ENCODE data around the gene FSTL4.

The FSTL4 gene

DNA sequence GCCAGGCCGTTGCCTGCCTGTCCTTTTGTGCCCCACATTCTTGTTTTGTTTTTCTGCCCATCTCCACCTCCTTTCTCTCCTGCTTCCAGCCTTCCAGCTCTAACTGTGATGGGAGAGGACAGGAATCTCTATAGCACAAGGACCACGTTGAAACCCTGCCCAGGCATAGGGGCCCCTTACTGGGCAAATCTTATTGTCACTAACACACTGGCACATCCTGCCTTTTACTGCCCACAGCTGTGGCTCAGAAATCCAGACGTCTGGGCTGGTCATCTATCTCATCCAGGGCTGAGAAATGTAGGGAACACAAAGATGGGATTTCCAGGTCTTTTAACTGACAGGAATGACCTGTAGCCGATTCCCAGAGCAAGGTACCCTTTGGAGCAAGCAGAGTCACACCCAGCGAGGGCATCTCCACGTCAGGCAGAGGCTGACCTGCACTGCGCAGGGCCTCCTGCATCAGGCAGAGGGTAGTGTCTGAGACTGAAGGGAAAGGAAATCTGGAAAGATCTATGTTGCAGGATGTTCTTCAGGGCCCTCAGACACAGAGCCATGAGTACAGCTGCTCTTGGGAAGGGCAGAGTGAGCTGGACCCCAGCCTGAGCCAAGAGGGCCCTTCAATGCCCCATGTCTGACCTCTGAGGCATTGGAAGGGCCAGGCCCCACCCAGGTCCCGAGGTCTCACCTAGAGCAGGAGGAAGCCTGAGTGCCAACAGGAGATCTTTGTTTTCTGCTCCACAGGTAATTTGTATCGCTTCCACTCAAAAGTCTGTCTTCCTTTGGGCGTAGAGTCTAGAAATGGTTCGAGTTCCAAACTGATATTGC lies 278.8 kb downstream of the FSTL4 start:
- DNase-seq = no peak

GRCh38 chr5:133332439-133333024 lies 279.8 kb downstream of the FSTL4 start:
- no peak for DNase-seq

DNA sequence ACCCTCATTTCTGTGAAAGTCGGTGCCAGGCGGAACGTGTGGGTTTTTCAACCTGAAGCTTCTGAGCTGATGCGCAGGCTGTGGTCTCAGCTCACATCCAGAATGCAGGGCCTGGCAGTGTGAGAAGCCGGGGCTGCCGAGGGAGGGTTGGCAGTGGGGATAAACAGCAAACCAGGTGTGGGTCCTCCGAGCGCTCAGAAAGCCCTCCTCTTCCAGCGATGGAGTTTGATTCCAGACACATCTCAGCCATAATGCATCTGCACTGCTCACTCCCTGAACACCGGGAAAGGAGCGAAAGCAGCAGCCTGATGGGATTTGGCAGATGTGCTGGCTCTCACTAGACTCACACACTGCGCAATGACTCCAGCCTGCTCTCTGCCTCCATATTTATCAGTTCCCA lies 280.4 kb downstream of the FSTL4 start:
- no peak for DNase-seq

- no peak for DNase-seq
Measured at GRCh38 chr5:133330956-133331355, 281.4 kb downstream of the FSTL4 start.

DNA sequence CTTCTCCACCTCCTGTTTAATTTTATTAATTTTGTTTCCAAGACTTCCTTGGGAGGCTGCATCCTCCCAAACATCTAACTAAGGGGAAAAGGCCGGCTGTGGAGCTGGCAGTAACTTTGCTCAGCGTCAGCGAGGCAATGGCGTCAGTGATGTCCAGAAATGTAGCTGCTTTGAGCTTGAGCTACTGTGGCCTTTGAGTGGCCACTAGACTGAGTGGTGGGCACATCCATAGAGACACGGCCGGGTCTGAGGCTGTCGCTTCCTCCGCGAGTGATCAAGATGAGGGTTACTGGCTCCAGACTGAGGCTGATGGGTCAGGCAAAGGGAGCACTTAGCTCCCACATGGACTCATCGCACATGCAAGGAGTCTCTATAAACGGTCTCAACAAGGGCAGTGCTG lies 283.5 kb downstream of the FSTL4 start:
- no peak for DNase-seq

DNA sequence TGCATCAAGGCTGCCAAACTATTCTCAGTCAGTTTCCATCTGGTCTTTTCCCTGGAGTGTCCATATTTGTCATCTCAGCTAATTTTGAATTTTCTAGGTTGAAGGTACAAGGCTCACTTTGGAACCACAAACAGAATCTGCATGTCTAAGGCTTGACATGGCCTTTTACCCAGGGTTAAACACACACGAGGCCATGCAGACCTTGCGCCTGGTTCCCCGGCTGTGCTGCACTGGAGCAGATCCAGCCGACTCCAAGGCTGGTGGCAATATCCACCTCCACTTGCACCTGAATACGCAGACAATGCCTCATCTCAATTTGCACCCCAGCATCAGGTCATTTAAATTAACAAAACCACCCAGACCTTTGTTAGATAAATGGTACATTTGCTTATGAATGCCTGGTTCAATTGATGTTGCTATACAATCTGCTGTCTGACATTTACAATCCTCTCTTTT lies 284.4 kb downstream of the FSTL4 start:
- DNase-seq = no peak

DNA sequence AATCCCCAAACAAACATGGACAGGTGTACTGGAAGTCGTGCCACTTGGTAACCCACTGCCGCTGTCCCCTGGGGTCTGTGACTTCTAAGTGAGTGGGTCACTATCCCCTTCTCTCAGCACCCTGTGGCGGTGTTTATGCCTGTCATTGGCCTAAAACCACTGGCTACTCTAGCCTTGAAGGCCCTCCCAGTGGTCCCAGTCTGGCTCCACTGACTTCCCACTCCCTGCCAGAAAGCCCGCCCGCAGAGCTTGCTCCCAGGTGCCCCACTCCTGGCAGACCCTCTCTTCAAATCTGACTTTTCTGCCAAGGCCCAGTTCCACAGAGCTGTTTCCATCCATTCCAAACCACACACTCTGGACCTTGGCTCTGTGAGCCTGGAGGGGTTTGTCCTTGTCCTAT lies 286.0 kb downstream of the FSTL4 start:
- DNase-seq = no peak

DNA sequence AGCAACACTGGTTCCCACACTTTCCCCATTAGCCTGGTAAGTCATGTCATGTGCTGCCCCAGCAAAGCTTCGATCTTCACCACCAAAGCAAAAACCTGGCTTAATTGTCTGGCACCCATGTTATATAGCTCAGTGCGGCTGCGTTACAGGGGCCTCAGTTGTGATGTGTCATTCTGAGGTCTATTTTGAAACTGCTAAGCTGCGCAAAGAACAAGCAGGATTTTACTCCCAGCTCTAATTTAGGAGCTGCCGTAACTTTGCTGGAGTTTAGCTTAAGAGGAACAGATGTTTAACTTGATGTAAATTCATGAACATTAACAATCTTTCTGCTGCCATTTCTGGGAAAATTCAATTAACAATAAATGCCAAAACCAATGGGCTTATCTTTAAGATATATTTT lies 286.5 kb downstream of the FSTL4 start:
- DNase-seq = no peak

- DNase-seq = no peak
Measured at GRCh38 chr5:133324926-133325325, 287.4 kb downstream of the FSTL4 start.

DNA sequence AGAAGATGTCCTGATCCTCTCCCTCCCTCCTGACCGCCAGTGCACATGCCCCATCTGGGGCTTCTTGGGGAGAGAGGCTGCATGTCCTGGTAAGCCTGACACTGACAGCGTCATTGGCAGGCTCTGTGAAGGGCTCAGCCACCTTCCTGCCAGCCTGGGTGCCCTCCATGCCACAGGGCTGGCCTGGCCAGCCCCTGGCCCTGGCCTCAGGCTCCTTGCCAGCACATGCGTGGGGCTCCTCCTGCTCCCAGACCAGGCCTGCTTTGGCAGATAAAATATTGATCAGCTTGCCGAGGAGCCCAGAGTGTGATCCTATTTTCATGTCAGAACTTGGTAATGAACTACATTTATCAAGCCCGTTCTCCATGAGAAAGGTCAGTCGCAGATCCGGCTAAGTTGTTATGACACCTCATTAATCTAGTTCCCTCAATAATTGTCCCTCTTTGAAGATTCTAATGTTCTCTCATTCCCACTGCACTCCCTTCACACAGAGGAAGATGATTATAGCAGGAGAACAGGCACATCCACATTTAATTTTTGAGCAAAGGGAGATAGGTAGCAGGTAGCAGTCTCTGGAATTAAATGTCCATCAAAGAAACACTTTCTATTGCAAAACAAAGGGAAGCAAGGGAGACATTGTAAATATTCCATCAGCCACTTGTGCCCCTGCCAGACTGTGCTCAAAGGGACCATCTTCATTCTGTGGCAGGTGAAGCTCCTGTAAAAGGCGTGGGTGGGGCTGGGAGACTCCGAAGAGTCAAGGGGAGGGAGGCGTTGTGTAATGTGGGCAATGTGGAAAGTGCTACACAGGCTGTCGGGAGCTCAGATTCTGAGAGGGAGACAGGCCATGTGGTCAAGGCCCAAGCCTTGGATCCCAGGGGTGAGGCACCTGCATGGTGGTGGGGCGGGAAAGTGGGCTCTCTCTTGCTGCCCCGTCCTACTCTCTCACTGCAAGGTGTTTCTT lies 288.6 kb downstream of the FSTL4 start:
- no peak for DNase-seq

- DNase-seq = no peak
Measured at GRCh38 chr5:133322743-133323142, 289.6 kb downstream of the FSTL4 start.

DNA sequence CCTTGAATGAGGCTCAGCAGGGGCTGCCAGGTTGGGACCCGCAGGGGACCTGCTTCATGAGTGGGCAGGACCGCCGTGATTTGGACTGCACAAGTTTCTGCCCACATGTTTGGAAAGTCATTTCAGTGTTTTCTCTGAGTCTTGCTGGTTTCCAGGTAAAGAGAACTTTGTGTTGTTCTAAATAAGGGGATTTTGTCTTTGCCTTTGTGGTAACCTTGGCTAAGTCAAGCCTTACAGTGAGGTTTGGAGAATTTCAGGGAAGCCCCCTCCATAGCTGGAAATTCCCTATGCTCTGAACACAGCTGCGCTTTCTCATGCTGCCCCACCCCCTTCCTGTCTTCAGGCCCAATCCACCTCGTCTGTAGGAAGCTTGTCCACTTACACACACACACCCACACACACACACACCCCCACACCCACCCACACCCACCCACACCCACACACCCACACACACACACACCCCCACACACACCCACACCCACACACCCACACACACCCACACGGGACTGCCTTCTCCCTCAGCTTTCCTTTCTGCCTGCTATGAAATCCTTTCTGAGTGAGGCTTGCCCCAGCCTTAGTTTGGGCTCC lies 290.4 kb downstream of the FSTL4 start:
- peak; percentile 11 for DNase-seq

- DNase-seq = no peak
Measured at GRCh38 chr5:133321286-133321832, 291.0 kb downstream of the FSTL4 start.

DNA sequence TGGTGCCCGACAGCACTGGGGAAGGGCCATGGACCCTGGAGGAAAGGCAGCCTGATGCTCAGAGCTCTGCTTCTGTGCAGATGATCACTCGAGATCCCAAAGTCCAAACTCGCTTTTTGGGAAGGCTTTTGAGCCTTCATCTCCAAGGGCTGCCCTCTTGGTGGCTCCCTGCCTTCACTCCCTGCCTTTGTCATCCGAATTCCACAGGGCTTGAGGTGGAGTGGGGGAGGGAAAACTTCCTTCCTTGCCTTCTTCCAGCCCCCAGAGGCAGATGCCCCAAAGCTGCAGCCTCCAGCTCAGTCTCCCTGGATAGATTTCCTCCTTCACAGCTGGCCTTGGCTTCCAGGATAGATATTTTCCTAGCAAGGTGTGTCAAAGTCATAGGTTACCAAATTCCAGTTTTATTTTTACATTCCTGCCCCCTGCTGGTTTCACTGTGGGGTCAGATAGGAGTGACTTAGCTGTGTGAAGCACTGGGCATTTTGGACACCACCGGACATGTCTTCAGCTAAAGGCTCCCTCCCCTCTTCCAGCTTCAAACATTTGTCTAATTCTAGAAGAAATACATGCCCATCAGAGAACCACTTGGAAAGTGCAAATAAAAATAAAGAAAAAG lies 292.3 kb downstream of the FSTL4 start:
- DNase-seq = no peak

DNA sequence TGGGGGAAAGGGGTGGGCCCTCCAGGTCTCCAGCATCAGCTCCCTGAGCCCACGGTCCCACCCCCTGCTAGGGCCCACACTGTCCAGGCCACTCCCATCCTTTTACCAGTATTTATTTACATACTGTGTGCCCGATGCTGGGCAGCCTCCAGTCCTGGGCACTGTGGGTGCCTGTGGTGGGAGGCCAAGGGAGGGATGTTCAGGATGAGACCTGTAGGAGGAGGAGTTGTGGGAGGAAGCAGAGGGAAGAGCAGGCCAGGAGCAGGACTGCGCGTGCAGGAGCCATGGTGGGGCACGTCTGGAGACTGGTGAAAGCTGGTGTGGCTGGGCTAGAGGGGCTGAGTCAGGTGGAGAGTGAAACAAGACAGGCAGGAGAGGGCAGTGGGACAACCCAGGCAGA lies 293.1 kb downstream of the FSTL4 start:
- DNase-seq = no peak

DNA sequence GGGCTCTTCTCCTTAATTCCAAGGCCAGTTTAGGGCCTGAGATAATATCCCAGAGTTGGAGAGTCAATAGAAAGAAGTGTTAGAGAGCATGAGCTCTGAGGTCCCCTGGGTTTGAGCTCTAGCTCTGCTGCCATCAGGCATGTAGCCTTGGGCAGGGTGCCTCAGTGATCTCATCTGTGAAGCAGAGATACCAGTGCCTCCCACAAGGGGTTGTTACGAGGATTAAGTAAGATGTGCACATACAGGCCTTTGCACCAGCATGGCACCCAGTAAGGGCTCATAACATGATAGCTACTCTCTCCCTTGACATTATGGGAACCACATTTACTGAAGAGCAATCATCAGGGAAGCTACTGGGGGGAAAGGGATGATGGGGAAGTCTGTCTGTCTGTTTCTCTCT lies 294.8 kb downstream of the FSTL4 start:
- DNase-seq = no peak

DNA sequence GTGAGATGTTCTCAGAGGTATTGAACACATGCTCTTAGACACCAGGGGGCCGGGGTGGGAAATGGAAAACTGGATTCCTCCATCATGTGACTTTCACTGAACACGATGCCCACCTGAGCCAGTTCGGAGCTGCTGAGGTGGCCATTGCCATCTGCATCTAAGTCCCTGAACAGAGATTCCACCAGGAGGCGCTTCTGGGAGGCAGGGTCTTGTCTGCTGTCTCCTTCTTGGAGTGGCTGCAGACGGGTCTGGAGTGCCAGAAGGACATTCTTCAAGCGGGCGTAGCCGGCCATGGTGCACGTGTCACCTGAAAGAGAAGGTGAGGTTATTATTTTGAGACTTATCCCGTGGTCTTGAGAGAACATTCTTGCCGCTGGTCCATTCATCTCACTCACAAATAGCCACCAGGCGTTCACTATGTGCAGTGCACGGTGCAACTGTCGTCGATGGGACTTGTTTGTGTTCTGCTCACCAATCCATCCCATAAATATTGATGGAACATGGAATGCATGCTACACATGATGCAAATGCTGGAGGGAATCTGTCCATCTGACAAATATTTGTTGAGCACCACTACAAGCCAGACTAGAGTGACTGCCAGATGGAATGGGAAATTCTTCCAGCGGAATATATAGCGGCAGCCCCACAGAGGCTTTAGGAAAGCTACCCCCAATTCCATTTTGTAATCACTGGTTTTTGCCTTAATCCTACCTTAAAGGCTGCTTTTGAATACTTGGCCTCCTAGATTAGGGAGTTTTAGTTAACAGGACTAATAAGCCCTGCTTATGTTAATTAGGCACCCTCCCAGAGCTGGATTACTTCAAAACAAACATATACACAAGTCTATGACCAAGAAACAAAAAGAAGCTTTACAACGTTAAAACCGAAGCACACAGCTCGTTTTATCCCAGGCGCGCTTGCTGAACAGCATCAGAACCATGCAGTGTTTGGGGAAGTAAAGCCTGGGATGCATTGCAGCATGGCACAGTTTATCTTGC lies 295.7 kb downstream of the FSTL4 start:
- DNase-seq = no peak

DNA sequence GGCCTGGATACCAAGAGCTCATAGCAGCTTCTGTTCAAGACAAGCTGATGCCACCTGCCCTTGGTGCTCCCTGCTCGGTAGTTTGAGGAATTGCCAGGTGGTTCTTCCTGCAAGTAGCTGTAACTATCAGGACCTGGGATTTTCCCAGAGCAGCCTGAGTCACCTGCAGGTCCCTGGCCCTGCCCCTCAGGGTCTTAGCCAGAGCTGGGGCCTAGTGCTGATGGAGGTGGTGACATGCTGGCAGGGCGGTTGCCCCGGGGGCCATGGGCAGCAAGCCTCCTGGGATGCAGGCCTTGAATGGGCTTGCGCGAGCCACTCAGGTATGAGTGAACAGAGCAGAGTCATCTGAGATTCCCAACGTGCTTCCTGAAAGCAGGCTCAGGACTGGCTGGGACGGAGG lies 298.3 kb downstream of the FSTL4 start:
- no peak for DNase-seq

DNA sequence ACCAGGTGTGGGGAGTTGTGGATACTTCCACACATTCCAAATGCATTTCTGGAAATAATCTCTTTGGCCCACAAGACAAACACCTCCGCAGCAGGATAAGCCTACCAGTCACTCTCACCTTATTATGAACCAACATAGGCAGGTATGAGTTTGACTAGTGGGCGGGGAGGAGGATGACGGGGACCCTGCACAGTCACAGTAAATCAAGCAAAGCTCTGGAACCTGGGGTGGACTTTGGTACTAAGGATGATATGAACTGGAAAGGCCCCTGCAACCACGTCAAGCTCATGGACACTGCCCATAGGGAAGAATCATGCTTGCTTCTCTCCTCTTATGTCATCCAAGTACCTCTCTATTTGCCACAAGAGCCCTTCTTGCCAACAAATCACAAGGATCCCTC lies 301.2 kb downstream of the FSTL4 start:
- DNase-seq = no peak

- no peak for DNase-seq
Measured at GRCh38 chr5:133309984-133310621, 302.2 kb downstream of the FSTL4 start.

Data from inflammatory macrophage treated with lipopolysaccharide for 4 hours (primary cell).